ENCODE data around the gene NLE1.
"Not testable (repeated sequence)": the region's sequence is repeated elsewhere in the genome, so short reads cannot be mapped to it uniquely, and the experiment has no call there.

The NLE1 gene

DNA sequence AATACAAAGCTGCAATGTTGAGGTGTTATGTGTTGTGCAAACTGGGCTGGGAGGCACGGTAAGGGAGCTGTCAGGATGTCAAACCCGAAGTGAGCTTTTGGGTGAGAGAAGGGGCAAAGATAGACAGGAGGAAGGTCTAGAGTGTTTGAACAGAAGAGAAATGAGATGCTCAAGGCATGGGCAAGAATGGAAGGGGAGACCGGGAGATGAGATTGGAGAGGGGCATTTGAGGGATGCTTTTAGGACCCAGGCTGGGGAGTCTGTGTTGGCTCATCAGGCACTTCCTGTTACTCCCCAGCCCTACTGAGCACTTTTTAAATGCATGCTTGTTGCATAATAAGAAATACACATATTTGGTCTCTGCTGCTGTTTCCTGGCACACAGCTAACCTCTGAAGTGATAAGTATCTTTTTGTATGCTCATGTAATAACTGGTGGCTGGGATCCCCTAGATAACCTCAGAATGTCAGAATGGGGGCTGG, 19.2 kb upstream of the NLE1 start:
- DNase-seq, result no peak

DNA sequence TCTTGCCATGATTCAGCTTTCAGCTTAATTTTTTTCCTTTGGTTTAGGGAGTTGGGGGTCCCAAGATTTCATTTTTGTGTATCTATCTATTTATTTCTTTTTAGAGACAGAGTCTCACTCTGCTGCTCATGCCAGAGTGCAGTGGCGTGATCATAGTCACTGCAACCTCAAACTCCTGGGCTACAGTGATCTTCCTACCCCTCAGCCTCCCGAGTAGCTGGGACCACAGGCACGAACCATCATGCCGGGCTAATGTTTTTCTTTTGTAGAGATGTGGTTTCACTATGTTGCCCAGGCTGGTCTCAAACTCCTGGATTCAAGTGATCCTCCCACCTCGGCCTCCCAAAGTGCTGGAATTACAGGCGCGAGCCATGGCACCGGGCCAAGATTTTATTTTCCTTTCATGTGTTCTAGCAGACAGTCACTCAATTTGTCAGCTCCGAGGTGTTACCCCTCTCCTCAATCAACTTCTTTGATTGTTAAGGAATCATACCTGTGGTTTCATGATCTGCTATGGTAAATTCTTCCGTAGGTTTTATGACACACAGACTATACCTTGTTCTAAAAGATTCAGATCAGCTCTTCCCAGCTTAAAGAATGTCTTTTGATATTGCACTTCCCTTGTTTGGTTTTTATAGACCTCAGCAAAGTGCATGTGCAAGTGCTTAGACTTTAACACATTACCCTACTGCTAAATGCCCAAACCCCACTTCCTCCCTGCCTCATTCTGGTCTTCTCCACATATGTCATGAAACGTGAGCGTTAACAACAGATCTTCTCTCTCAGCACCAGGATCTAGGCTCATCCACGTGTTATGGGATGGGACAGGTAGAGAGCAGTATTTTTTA, 18.5 kb upstream of the NLE1 start:
- no peak for DNase-seq

DNA sequence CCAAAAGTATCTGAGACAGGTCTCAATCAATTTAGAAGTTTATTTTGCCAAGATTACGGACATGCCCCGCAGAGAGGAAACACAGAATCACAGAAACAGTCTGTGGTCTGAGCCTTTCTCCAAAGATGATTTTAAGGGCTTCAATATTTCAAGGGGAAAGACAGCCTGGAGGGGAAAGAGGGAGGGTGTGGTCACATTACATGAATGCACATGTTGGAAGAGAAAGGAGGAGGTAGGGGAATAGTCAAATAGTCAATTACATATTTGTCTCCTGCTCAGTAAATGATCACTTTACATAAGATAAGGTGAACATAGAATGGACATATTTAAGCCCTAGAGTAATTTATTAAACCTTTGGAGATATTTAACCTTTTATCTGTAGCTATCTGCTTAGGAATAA, 17.8 kb upstream of the NLE1 start:
- no peak for DNase-seq

DNA sequence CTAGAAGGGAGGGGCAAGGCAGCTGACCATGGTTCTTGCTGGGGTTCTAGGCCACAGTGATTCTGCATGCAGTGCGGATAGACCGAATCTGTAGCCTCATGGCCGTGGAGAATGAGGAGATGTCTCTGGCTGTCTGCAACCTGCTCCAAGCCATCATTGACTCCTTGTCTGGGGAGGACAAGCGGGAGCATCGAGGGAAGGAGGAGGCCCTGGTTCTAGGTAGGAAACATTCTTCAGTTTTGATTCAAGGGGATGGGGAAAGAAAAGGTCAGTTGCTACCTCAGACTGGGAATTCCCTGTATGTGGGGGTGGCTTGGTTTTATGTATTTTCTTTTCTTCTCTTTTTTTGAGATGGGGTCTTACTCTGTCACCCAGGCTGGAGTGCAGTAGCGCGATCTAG, 13.1 kb upstream of the NLE1 start:
- no peak for DNase-seq

DNA sequence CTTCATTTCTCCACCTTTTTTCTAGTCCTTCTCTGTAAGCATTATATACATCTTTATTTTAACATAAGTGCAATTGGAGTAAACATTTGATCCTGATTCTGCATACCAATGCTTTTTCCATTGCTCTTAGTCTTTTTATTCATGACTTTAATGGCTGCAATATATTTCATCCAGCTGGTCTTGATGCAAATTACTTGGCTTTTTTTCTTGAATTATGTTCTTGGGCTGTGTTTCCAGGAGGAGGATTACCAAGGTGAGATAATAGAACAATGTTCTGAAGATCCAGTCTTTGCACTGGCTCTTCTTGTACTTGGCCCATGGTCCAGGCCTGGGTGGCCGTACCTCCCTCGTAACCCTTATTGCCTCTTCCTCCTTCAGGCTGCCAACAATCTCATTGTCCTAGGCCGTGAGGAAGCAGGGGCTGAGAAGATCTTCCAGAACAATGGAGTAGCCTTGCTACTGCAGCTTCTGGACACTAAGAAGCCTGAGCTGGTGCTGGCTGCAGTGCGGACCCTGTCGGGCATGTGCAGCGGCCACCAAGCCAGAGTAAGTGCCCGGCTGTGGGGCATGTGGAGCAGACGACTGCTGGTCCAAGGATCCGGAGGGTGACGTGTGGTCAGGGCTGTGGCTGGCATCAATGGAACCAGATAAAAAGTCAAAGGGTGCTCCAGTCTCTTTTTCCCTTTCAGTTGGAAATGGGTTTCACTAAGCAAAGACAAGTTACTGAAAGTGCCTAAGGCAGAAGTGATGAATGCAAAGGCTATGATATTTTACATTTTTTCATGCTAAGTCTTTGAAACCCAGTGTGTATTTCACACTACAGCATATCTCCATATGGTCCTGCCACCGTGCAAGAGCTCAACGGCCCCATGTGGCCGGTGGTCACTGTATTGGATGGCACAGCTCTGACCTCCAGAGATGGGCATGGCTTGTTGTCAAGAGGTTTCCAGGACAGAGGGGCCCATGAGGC, 12.4 kb upstream of the NLE1 start:
- DNase-seq, result no peak

DNA sequence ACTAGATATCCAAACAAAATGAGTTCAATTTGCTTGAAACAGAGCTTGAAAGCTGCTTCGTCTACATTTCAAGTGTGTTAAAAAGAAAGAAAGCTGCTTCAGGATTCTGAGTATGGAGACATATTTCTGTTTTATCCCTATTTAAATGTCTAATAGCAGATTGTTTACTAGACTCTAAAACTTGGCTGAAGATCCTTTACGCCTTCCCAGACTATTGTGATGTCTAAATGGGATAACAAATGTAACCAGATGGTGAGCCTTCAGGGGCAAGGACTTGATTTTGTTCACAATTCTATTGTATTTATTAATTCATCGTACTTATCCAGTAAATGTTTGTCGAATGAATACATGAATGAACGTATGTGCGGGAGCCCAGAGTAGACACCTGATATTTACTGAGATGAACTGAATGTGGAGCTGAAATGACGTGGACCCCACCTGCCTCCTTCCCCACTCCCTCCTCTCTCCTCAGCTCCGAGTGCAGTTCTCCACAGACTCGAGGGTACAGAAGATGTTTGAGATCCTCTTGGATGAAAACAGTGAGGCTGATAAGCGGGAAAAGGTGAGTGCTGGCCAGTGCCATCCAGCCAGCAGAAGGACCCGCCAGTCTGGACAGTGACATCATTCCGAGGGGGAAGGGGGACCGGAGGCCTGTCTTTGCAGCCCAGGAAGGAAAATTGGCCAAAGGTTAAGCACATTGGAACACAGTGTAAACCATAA, 10.5 kb upstream of the NLE1 start:
- DNase-seq, result no peak

DNA sequence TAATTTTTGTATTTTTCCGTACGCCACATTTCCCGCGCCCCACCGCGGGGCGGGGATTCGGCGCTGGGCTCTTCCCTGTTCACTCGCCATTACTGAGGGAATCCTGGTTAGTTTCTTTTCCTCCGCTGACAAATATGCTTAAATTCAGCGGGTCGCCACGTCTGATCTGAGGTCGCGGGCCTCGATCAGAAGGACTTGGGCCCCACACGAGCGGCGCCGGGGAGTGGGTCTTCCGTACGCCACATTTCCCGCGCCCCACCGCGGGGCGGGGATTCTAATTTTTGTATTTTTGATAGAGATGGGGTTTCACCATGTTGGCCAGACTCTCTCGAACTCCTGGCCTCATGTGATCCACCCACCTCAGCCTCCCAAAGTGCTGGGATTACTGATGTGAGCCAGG, 9.0 kb upstream of the NLE1 start:
- DNase-seq, result not testable (repeated sequence)

DNA sequence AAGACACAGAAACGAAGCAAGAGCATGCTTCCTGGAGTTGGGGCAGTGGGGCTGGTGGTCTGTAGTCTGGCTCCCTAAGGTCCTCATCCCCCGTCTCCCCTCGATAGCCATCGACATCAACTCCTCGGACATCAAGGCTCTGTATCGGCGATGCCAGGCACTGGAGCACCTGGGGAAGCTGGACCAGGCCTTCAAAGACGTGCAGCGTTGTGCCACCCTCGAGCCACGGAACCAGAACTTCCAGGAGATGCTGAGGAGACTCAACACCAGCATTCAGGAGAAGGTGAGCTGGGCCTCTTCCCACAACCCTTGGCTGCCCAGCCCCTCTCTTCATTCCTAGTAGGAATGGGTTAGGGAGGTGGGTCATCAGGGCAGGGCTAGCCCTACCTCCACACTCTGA, 7.8 kb upstream of the NLE1 start:
- no peak for DNase-seq

DNA sequence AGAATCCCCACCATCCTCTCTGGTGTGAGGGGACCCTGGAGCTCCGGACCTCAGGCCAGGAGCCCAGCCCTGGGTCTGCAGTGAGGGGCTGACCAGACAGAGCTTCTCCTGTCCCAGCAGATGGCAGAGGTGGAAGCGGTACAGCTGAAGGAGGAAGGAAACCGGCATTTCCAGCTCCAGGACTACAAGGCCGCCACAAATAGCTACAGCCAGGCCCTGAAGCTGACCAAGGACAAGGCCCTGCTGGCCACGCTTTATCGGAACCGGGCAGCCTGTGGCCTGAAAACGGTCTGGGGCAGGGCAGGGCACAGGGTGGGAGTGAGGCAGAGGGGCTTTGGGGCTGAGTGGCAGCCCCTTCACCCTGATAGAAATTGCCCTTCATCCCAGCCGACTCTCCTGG, 6.0 kb upstream of the NLE1 start:
- no peak for DNase-seq

DNA sequence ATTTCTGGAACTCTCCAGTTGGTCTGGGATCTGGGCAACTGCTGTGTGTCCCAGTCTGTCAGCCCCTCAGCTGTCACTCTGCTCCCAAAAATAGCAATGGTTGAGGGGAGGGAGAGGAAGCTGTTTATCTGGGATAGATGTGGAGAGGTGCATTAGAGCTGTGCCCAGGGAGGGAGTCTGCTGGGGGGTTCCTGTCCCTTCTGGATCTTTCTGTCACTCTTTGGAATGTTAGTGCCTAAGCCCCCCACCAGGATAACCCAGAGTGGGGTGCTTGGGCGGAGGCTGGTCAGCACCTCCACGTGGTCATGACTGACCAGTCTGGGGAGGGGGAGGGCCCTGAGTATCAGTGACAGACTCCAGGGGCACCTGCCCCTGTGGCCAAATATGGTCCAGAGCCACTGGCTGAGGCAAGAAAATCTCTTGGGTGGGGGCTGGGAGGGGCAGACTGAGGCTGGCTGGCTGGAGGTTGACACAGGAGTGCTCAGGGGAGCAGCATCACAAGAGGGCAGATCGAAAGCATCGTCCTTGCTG, 5.3 kb upstream of the NLE1 start, which contains the start of gene UNC45B:
Gene UNC45B (plus strand): TSS at position 443 of the 531 bp plus-strand sequence. CDS start 447 bp downstream, outside the sequence.
- no peak for DNase-seq

DNA sequence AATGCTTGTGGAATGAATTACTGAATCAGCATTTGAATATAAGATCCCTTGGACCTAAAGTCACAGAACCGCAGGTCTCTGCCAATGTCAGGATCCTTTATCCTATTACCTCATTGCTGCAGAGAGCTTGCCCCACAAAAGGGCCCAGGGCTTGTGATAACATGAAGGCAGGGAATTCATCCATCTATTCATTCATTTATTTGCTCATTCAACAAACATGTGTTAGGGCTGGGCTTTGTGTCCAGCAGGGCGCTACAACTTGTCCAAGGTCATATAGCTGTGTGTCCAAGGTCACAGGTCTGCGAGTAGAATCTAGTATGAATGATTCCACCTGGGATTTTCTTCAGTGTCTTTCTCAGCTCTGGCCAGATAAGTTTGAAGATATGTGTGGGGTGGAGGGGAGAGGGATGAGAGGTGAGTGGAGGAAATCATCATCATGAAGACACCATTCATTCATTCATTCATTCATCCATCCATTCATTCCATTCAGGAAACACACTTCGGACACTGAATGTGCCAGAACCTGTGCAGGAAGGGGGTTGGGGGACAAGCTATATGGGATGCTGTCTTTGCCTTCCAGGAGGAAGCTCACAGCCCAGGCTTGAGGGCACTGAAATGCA, 4.2 kb upstream of the NLE1 start:
- DNase-seq, result no peak

DNA sequence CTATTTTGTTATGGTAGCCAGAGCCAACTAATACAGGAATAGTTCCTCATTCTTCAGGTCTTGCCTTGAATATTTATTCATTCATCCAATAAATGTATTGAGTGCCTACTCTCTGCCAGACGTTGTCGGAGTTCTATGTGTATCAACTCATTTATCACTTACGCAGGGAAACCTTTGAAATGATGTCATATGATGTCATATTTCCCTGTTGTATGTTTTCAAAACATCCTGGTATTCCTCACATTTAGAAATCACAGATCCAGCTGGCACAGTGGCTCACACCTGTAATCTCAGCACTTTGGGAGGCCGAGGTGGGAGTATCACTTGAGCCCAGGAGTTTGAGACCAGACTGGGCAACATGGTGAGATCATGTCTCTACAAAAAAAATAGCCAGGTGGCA, 2.7 kb upstream of the NLE1 start:
- no peak for DNase-seq

DNA sequence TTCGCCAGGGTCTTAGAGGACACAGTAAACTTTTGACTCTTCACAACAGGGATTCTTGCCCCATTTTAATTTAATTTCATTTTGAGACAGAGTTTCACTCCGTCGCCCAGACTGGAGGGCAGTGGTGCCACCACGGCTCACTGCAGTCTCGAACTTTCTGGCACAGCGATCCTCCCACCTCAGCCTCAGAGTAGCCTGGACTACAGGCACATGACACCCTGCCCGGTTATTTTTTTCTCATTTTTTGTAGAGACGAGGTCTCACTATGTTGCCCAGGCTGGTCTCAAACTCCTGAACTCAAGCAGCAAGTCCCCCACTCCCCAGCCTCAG, 329 bp upstream of the NLE1 start:
- no peak for DNase-seq

DNA sequence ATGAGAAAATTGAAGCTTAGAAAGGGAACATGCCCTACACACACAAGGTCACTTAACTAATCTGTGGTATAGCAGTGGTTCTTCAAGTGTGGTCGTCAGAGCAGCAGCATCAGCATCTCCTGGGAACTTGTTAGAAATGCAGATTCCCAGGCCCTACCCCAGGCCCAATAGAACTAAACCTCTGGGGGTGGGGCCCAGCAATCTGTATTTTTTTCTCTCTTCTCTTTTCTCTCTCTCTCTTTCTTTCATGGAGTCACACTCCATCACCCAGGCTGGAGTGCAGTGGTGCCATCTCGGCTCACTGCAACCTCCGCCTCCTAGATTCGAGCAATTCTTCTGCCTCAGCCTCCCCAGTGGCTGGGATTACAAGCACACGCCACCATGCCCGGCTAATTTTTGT, 3.9 kb downstream of the NLE1 start:
- DNase-seq, result no peak

DNA sequence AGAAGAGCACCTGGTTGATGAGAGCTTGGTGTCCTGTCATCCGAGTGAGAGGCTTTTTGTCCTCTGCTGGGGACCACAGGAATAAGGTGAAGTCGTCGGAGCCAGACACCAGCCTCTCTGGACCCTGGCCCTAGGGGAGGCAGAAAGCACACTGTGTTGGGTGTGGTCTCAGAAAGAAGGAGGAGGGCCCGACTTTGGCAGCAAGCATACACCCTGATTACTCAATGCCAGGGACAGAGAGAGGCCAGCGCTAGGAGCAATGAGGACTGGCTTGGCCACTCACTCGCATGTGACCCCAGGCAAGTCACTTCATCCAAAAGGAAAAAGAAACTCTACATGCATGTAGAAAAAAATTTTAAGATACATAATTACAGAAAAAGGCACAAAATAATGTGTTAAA, 6.8 kb downstream of the NLE1 start:
- no peak for DNase-seq

DNA sequence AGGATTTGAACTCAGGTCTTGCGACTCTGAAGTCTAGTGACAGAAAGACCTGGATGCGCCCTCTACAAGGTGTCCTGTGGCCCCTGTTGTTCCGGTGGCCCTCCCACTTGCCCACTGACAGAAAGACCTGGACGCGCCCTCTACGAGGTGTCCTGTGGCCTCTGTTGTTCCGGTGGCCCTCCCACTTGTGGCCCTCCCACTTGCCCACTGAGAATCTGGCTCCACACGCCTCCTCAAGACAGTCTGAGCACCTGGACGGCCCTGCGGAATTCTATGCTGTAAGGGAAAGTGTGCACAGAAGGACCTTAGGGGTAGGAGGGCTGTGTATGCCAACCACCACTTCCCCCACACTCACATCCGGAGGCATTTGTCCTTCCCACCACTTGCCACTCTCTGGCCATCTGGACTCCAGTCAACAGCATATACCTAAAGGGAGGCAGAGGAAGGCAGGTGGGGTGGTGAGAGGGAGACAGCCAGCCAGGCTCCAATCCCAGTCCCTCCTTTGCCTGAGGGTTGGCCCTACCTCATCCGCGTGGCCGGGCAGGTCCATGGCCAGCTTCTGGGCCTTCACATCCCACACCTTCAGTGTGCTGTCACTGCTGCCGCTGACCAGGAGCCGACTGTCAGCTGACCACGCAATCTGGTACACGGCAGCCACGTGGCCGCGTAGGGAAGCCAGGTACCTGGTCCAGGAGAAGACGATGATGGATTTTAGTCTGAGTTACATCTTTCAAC, 9.1 kb downstream of the NLE1 start:
- no peak for DNase-seq

DNA sequence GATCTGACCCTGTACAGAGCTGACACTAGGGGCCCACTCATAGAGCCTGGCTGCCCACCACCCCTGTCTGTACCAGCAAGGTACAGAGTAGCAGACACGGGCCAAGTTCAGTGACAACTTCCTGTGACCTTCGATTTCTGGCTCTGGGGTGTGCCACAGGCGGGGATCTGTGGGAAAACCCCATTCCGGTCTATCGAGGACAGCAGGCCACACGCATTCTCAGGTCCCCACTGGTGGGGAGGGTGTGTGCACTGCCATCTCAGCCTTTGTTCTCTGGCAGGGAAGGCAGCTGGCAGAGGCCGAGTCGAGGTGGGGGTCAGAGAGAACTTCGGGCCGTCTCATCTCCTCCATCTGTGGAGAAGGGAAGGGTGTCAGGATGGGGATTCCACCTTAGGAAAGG, 10.0 kb downstream of the NLE1 start:
- no peak for DNase-seq

DNA sequence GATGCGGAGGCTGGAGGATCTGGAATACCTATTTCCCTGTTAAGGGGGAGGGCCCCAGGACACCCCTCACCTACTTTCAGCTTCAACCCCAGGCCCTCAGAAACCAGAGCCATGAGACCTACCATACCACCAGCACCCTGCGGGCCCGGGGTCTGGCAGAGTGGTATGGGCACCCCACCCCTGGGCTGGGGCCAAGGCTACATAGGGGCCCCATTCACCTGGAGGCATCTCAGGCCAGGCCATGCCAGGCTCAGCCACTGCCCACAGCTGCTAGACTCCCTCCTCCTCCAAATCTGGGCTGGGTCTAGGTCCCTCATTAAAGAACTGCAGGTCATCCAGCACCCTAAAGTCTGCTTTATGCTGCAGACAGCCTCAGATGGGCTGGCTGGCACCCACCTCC, 11.7 kb downstream of the NLE1 start:
- DNase-seq, result no peak

DNA sequence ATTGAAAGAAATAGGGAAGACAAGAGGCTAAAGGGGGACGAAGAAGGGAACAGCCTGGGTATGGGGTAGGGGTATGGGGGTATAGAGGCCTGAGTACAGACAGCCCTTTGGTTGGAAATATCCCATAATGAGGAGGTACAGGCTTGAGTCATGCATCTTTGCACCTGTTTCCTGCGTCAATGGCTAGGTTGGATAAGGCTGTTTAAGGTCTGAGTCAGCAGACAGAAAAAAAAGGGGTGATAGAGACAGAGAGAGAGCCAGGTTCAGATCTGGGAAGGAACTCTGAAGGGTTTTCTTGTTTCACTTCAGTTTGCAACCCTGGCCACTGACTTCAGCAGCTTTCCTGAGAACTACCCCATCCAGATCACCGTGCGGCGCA, 12.1 kb downstream of the NLE1 start:
- no peak for DNase-seq

DNA sequence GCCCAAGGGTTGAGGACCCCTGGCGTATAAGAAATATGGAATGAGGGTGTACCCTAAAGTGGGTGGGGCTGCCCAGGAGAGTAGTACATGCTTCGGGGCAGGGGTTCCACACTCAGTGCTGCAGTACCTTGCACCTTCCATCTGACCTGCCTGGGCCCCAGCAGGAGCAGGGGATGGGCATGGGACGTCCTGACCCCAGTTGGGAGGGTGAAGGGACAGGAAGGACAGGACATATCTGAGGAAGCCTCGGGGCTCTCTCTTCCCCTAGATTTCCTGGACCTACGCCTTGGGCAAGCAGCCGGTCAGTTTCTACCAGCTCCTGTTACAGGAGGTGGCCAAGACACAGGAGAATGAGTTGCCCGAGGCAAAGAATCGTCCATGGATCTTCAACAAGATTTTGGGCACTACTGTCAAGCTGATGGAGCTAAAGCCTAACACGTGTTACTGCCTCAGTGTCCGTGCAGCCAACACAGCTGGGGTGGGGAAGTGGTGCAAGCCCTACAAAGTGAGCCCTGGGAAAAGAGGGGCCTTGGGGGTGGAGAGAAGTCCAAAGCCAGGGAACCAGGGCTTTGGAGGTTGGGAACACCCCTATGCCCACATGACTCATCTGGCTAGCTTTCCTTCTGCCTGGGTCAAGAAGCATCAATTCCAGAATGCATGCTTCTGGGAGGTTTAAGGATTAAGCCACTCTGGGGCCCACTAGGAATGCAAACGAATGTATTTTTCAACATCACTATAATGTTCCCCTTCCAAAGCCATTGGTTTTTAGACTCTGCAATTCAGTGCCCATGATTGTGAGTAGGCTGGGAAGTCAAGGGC, 12.7 kb downstream of the NLE1 start:
- DNase-seq, result no peak

Data from amniotic stem cell (primary cell).